ENCODE results near the gene ITPR2.
"Not testable (repeated sequence)": the region's sequence is repeated elsewhere in the genome, so short reads cannot be mapped to it uniquely, and the experiment has no call there.

The ITPR2 gene

DNA sequence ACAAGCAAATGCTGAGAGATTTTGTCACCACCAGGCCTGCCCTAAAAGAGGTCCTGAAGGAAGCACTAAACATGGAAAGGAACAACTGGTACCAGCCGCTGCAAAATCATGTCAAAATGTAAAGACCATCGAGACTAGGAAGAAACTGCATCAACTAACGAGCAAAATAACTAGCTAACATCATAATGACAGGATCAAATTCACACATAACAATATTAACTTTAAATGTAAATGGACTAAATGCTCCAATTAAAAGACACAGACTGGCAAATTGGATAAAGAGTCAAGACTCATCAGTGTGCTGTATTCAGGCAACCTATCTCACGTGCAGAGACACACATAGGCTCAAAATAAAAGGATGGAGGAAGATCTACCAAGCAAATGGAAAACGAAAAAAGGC lies 161.5 kb downstream of the ITPR2 start:
- H3K27ac Mint-ChIP-seq; H3K36me3 Mint-ChIP-seq (ENCODE audit: low read depth); H3K27me3 Mint-ChIP-seq (ENCODE audit: low read depth); H3K9me3 Mint-ChIP-seq; H3K4me1 Mint-ChIP-seq (ENCODE audit: low read depth); H3K4me3 Mint-ChIP-seq: not testable (repeated sequence)

DNA sequence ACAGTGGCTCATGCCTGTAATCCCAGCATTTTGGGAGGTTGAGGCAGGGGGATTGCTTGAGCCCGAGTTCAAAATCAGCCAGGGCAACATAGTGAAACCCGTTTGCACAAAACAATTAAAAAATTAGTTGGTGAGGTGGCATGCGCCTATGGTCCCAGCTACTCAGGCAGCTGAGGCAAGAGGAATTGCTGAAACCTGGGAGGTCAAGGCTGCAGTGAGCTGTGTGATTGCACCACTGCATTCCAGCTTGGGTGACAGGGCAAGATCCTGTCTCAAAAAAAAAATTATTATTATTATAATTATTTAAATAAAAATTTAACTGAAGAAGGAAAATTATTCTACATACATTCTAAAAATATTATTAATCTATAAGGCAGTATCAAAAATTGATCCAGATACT lies 164.1 kb downstream of the ITPR2 start:
- no peaks in the 10 kb centered on the region for H3K9me3 Mint-ChIP-seq

DNA sequence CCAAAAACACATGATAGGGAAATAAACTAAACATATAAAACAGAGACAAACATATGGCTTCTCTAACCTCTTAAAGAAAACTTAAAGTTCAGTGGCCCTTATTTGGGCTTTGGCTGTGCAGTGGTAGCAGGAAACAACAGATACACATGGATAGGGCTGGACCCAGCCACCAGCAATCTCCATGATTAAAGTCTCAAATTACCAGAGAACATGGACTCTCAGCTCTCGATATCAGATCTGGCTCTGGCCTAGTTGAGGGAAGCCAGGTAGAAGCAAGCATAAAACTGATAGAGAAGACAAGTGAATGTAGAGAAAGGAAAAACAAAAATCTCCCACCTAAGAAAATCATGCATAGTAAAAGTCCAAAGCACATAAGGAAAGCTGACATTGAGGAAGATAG lies 164.8 kb downstream of the ITPR2 start:
- peaks cover 3% of the 10 kb centered on the region for H3K4me1 Mint-ChIP-seq (ENCODE audit: low read depth)
- H3K27me3 Mint-ChIP-seq (ENCODE audit: low read depth) = no peaks in the 10 kb centered on the region
- H3K9me3 Mint-ChIP-seq = no peaks in the 10 kb centered on the region
- peaks cover 11% of the 10 kb centered on the region for H3K36me3 Mint-ChIP-seq (ENCODE audit: low read depth)
- no peak overlapping the region for H3K4me3 Mint-ChIP-seq
- H3K27ac Mint-ChIP-seq = no peak overlapping the region

More for the DNA sequence above, 164.1 kb downstream of the ITPR2 start:
- Mint-ChIP-seq H3K36me3 (ENCODE audit: low read depth) (peaks cover 10% of the 10 kb centered on the region), H3K27ac (no peak overlapping the region), H3K27me3 (ENCODE audit: low read depth) (no peaks in the 10 kb centered on the region), H3K4me1 (ENCODE audit: low read depth) (peaks cover 3% of the 10 kb centered on the region), H3K4me3 (no peak overlapping the region)

DNA sequence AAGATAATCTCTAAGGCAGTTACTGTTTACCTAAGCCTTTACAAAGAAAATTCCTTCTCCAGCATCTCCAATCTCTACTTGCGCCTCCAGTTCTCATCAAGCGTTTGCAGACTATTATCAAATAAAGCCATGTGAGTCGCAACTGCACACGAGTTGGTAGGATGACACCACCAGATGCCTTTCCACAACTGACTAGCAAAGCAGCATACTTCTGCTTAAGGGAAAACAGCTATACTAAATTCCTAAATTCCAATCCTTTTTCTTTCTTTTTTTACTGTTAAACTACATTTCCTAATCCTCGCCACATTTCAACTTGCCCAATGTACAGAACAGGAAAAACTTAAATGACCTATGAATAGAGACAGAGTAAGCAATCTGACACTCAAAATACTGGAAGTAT lies 166.7 kb downstream of the ITPR2 start:
- H3K9me3 Mint-ChIP-seq = no peaks in the 10 kb centered on the region
- no peaks in the 10 kb centered on the region for H3K27me3 Mint-ChIP-seq (ENCODE audit: low read depth)
- H3K27ac Mint-ChIP-seq = no peak overlapping the region
- peaks cover 3% of the 10 kb centered on the region for H3K4me1 Mint-ChIP-seq (ENCODE audit: low read depth)
- no peak overlapping the region for H3K4me3 Mint-ChIP-seq
- H3K36me3 Mint-ChIP-seq (ENCODE audit: low read depth) = peaks cover 14% of the 10 kb centered on the region

DNA sequence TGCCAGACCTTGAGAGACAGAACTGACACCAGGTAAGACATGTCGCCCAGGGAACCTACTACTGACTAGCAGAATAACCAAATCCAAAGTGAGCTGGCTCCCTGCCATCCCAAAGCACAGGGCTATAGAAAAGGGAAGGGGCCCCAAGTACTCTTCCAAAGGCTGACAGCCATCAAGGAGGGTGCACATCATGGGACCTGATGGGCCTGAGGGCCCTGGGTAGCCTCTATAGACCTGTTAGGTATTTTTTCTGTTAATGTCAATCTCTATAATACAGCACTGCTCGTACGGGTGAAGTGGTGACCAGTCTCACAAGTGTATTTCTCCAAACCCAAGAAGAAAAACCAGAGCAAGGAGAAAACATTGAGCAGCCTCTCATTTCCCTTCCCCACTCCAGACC lies 171.6 kb downstream of the ITPR2 start:
- Mint-ChIP-seq H3K9me3 (no peaks in the 10 kb centered on the region), H3K27ac (no peak overlapping the region), H3K36me3 (ENCODE audit: low read depth) (peaks cover 27% of the 10 kb centered on the region), H3K4me3 (no peak overlapping the region), H3K27me3 (ENCODE audit: low read depth) (no peaks in the 10 kb centered on the region), H3K4me1 (ENCODE audit: low read depth) (no peaks in the 10 kb centered on the region)

DNA sequence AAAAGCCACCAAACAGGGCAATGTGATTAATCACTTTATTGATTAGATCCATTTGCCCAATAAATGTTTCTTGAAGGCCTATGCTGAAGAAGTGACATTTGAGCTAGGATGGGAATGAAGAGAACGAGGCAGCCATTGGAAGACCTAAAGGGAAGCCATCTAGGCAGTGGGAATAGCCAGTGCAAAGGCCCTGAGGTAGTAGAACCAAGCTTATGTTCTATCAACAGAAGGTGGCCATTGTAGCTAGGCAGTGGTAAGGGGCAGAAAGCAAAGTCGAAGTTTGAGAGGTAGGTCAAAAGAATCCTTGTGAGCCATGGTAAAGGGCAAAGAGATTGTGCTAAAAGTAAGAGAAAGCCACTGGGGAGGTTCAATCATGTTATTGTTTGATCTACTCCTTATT lies 173.1 kb downstream of the ITPR2 start:
- H3K27ac Mint-ChIP-seq = no peak overlapping the region
- H3K4me3 Mint-ChIP-seq = no peak overlapping the region
- H3K4me1 Mint-ChIP-seq (ENCODE audit: low read depth) = no peaks in the 10 kb centered on the region
- no peaks in the 10 kb centered on the region for H3K9me3 Mint-ChIP-seq
- peaks cover 34% of the 10 kb centered on the region for H3K36me3 Mint-ChIP-seq (ENCODE audit: low read depth)
- no peaks in the 10 kb centered on the region for H3K27me3 Mint-ChIP-seq (ENCODE audit: low read depth)

DNA sequence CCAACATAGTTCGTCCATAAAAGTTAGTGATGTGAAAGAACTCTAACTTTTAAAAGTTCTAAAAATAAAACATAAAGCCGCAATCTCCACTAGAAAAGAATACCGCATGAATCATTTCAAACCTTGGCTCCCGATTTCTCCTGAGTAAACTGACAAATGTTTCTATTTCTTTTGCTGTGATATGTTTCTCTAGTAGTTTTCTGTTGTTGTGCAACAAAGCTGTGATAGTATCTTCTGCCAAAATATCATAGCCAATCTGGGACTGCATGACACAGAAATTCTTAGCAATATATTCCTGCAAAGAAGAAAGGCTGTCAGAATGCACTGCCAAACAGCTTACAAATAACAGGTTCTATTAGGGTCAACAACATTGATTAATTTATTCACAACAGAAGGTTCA lies 174.0 kb downstream of the ITPR2 start:
- Mint-ChIP-seq H3K9me3 (no peaks in the 10 kb centered on the region), H3K4me3 (no peak overlapping the region), H3K27me3 (ENCODE audit: low read depth) (no peaks in the 10 kb centered on the region), H3K36me3 (ENCODE audit: low read depth) (peaks cover 36% of the 10 kb centered on the region), H3K4me1 (ENCODE audit: low read depth) (peaks cover 3% of the 10 kb centered on the region), H3K27ac (no peak overlapping the region)

DNA sequence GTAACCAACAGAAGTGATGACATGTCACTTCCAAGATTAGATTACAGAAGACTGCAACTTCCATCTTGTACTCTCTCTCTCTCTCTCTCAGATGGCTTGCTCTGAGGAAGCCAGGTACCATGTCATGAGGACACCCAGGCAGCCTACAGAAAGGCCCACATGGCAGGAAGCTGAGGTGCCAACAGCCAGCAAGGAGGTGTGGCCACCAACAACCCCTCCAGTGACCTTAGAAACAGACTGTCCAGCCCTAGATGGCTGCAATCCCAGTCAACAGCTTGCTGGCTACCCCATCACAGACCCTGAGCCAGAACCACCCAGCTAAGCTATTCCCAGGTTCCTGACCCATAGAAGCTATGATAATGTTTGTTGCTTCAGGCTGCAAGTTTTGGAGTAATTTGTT lies 178.4 kb downstream of the ITPR2 start:
- Mint-ChIP-seq H3K27ac (no peak overlapping the region), H3K36me3 (ENCODE audit: low read depth) (peaks cover 52% of the 10 kb centered on the region)

DNA sequence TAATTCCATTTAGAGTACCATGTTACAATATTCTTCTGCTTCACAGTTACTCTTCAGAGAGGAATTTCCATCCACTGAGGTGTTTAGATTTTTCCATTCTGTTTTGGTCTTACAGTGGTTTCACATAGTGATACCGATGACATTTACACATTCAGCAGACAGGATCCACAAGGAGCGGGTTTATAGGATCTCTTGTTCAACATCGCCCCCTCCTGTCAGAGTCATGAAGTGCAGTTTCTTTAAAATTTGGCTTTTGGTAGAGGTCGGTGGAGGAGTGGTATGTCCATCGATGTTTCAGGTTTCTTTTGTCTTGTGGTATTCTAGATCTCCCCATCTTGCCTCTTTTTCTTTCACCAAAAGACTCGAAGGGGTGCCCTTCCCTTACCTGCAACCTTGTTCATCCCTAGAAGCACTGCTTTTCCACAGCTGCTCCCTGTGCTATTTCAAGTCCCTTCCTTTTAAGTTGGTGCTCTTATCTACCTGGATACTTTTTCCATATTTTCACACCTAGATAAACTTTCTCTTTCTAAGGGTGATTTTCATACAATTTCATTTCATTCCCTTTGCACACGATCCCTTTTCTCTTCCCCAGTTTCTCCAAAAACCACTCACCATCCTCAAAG lies 181.3 kb downstream of the ITPR2 start:
- Mint-ChIP-seq H3K36me3 (ENCODE audit: low read depth) (peaks cover 41% of the 10 kb centered on the region), H3K9me3 (peaks cover 8% of the 10 kb centered on the region), H3K4me3 (no peak overlapping the region)

More for the DNA sequence above, 178.4 kb downstream of the ITPR2 start:
- no peaks in the 10 kb centered on the region for H3K27me3 Mint-ChIP-seq (ENCODE audit: low read depth)
- H3K4me3 Mint-ChIP-seq = no peak overlapping the region
- peaks cover 8% of the 10 kb centered on the region for H3K9me3 Mint-ChIP-seq
- peaks cover 3% of the 10 kb centered on the region for H3K4me1 Mint-ChIP-seq (ENCODE audit: low read depth)

DNA sequence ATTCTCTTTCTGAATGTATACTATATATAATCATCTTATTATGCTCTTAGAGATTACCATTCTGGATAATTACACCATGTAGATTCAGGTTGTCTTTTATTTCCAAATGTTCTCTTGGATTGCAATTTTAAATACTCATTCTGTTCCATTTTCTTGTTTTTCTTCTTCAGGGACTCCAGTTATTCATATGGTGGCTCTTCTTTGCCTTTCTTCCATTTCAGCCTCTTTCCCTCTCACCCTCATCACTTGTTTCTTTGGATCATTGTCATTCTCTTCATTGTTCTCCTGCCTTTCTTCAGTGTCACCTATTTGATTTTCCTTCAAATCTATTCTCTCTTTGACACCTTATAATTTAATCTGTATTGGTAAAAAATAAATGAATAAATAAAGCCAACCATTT lies 182.0 kb downstream of the ITPR2 start:
- Mint-ChIP-seq H3K4me1 (ENCODE audit: low read depth) (peaks cover 3% of the 10 kb centered on the region), H3K4me3 (no peak overlapping the region), H3K9me3 (peaks cover 8% of the 10 kb centered on the region), H3K27me3 (ENCODE audit: low read depth) (no peaks in the 10 kb centered on the region), H3K36me3 (ENCODE audit: low read depth) (peaks cover 40% of the 10 kb centered on the region), H3K27ac (no peak overlapping the region)

More for the DNA sequence above, 181.3 kb downstream of the ITPR2 start:
- H3K27me3 Mint-ChIP-seq (ENCODE audit: low read depth) = no peaks in the 10 kb centered on the region
- H3K27ac Mint-ChIP-seq = no peak overlapping the region
- H3K4me1 Mint-ChIP-seq (ENCODE audit: low read depth) = peaks cover 3% of the 10 kb centered on the region

DNA sequence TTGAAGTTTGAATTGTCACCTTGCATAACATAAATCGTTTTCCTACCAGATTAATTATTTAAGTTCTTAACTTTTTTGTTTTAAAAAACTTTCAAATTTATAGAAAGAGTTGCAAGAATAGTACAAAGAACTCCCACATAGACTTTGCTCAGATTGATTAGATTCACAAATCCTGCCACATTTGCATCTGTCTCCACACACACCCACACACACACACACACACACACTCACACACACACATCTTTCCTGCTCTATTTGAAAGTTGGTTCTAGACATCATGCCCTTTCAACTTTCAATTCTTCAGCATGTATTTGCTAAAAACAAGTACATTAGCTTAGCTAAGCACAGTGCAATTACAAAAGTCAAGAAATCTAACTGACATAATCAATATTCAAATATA lies 184.0 kb downstream of the ITPR2 start:
- peaks cover 37% of the 10 kb centered on the region for H3K36me3 Mint-ChIP-seq (ENCODE audit: low read depth)

DNA sequence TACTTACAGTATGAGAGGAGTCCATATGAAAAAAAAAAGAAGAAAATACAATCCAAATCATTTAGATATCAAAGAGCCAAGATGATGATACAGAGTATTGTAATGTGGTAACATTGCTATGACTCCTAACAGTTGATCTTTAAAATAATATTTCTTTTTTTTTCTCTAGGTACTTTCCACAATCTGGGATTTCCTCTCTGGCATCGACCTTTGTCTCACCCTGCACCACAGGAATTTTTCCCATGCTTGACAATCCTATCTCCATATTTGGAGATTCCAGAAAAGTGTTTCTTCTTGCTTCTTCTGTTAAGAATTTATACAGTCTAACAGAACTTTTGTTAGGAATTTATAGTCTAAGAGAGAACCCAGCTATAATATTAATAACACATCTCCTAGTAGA lies 184.4 kb downstream of the ITPR2 start:
- Mint-ChIP-seq H3K27me3 (ENCODE audit: low read depth) (no peaks in the 10 kb centered on the region), H3K4me1 (ENCODE audit: low read depth) (no peaks in the 10 kb centered on the region)

More for the DNA sequence above, 184.0 kb downstream of the ITPR2 start:
- H3K27me3 Mint-ChIP-seq (ENCODE audit: low read depth) = no peaks in the 10 kb centered on the region
- H3K9me3 Mint-ChIP-seq = peaks cover 8% of the 10 kb centered on the region
- no peak overlapping the region for H3K4me3 Mint-ChIP-seq
- no peaks in the 10 kb centered on the region for H3K4me1 Mint-ChIP-seq (ENCODE audit: low read depth)
- H3K27ac Mint-ChIP-seq = no peak overlapping the region

DNA sequence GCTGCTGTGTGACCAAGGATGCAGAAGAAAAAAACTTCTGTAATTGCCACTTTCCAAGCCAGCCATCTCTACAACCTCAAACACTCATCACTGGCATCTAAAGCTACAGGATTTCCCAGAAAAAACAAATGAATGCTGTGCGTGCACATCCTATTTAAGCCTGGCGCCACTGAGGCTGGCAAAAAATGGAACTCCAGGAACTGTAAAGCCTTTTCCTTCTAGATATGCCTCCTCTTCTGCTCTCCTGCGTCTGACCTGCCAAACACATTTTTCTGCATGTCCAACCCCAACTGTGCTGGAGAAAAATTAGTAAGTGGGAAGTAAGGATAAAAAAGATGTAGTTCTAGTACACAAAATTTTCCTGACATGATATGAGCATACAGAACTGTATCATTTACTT lies 184.9 kb downstream of the ITPR2 start:
- peaks cover 8% of the 10 kb centered on the region for H3K9me3 Mint-ChIP-seq
- no peak overlapping the region for H3K4me3 Mint-ChIP-seq
- no peaks in the 10 kb centered on the region for H3K4me1 Mint-ChIP-seq (ENCODE audit: low read depth)
- H3K36me3 Mint-ChIP-seq (ENCODE audit: low read depth) = peaks cover 33% of the 10 kb centered on the region
- no peak overlapping the region for H3K27ac Mint-ChIP-seq
- H3K27me3 Mint-ChIP-seq (ENCODE audit: low read depth) = no peaks in the 10 kb centered on the region

More for the DNA sequence above, 184.4 kb downstream of the ITPR2 start:
- Mint-ChIP-seq H3K9me3 (peaks cover 8% of the 10 kb centered on the region), H3K36me3 (ENCODE audit: low read depth) (peaks cover 33% of the 10 kb centered on the region), H3K4me3 (no peak overlapping the region), H3K27ac (no peak overlapping the region)

DNA sequence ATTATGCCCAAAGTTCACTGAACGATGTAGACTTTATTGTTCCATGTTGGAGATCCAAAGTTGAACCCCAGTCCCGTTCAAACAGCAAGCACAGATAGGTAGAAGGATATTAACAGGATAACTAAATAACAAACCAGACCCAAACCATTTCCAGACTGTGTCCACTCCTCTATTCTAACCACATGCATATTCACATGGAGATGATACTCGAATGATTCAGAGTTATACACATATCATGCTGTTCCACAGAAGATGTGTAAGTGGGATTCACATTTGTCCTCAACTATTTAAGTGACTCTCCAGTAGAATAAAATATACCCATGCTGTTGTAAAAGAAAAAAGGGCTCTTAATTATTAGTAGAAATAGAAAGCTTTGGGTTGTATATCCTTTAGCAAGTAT lies 185.9 kb downstream of the ITPR2 start:
- H3K27me3 Mint-ChIP-seq (ENCODE audit: low read depth) = no peaks in the 10 kb centered on the region
- H3K36me3 Mint-ChIP-seq (ENCODE audit: low read depth) = peaks cover 28% of the 10 kb centered on the region
- H3K27ac Mint-ChIP-seq = no peak overlapping the region
- peaks cover 8% of the 10 kb centered on the region for H3K9me3 Mint-ChIP-seq
- no peaks in the 10 kb centered on the region for H3K4me1 Mint-ChIP-seq (ENCODE audit: low read depth)
- H3K4me3 Mint-ChIP-seq = no peak overlapping the region

DNA sequence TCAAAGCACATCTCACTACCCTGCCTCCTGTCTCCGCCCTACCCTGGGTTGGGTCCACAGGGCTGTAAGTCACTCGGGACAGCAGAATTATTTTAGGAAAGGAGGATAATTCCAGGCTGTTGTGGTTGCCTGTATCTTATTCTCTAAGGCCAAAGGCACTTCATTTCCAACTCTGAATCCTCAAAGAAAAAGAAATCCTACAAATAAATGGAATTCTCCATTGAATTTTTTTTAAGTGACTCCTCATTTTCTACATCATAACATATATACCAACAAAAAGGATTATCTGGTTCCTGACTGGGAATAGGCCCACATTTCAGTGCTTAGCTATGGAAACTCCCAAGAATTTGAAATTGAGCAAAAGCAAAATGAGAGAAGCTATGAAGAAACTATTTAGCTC lies 186.4 kb downstream of the ITPR2 start:
- Mint-ChIP-seq H3K9me3 (peaks cover 7% of the 10 kb centered on the region), H3K4me1 (ENCODE audit: low read depth) (no peaks in the 10 kb centered on the region), H3K27me3 (ENCODE audit: low read depth) (no peaks in the 10 kb centered on the region), H3K36me3 (ENCODE audit: low read depth) (peaks cover 23% of the 10 kb centered on the region), H3K4me3 (no peak overlapping the region), H3K27ac (no peak overlapping the region)

DNA sequence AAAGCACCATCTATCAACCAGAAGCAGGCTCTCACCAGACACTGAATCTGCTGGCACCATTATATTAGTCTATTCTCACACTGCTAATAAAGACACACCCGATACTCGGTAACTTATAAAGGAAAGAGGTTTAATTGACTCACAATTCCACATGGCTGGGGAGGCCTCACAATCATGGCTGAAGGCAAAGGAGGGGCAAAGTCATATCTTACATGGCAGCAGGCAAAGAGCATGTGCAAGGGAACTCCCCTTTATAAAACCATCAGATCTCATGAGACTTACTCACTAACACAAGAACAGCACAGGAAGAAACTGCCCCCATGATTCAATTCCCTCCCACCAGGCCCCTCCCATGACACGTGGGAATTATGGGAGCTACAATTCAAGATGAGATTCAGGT lies 188.6 kb downstream of the ITPR2 start:
- Mint-ChIP-seq H3K36me3 (ENCODE audit: low read depth) (peaks cover 14% of the 10 kb centered on the region), H3K27ac (peak overlapping the region; percentile 13)
- H3K4me3 Mint-ChIP-seq; H3K27me3 Mint-ChIP-seq (ENCODE audit: low read depth); H3K9me3 Mint-ChIP-seq; H3K4me1 Mint-ChIP-seq (ENCODE audit: low read depth): not testable (repeated sequence)
